ENCODE data around the gene TMEM145.

DNA sequence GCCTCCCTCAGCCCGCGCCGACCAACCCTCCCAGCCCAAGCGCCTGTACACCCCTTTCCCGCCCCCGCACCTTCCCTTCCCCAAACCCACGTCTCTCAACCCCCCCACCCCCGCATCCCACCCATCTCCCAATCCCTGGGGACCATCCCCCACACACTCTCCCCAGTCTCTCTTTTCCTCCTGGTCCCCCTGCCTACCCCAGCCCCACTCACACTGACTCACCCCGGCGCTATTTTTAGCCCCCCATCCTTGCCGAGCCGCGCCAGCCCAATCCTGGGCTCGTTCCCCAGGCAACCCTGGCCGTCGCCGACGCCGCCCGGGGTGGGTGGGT is 32.3 kb upstream of the TMEM145 start:
- TF ChIP-seq, protein P1, sequence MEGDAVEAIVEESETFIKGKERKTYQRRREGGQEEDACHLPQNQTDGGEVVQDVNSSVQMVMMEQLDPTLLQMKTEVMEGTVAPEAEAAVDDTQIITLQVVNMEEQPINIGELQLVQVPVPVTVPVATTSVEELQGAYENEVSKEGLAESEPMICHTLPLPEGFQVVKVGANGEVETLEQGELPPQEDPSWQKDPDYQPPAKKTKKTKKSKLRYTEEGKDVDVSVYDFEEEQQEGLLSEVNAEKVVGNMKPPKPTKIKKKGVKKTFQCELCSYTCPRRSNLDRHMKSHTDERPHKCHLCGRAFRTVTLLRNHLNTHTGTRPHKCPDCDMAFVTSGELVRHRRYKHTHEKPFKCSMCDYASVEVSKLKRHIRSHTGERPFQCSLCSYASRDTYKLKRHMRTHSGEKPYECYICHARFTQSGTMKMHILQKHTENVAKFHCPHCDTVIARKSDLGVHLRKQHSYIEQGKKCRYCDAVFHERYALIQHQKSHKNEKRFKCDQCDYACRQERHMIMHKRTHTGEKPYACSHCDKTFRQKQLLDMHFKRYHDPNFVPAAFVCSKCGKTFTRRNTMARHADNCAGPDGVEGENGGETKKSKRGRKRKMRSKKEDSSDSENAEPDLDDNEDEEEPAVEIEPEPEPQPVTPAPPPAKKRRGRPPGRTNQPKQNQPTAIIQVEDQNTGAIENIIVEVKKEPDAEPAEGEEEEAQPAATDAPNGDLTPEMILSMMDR (IDR thresholded peaks at IDR 0.05), result no peak
- no peak for TF ChIP-seq POLR2A (IDR thresholded peaks at IDR 0.05)
